Measurements from ENCODE around the gene SIX4. TPM values are rescaled to one million over a fixed set of nuclear protein-coding genes. Genes with fewer than 3 reads are reported as not detected.

SIX4 gene
- total RNA-seq, 1 experiment from 2014 or later: 26.5 TPM

GRCh38 chr14:60758885-60759284, 34.7 kb upstream of the SIX4 start:
- Mint-ChIP-seq H3K36me3 (ENCODE audit: insufficient read depth in 1 of 3, low read depth in 3 of 3) (no peaks in the 10 kb centered on the region), H3K9me3 (no peaks in the 10 kb centered on the region), H3K27ac (peak overlapping the region; percentile 83 to 99 (median 94); a peak in 6 of 7 replicates), H3K4me3 (no peak overlapping the region), H3K27me3 (ENCODE audit: low read depth) (no peaks in the 10 kb centered on the region), H3K4me1 (peaks cover 64 to 69% of the 10 kb centered on the region in 2 experiments)
- H3K9me3 ChIP-seq (ENCODE audit: control insufficient read depth, low read depth, low read length): no peaks in the 10 kb centered on the region
- no peak overlapping the region for H3K4ac ChIP-seq (ENCODE audit: low read depth, low read length)
- H2AFZ ChIP-seq (ENCODE audit: low read length): no peak overlapping the region
- no peak overlapping the region for H3K4me2 ChIP-seq (ENCODE audit: insufficient read depth, insufficient read length, low read length)
- no peak overlapping the region for H3K18ac ChIP-seq (ENCODE audit: insufficient read length, low read depth, low read length)
- H2BK5ac ChIP-seq (ENCODE audit: insufficient read length, low read length): no peak overlapping the region
- H2BK20ac ChIP-seq (ENCODE audit: low read depth, low read length, poor library complexity, severe bottlenecking): no peak overlapping the region
- no peak overlapping the region for H4K8ac ChIP-seq (replicated peaks; ENCODE audit: insufficient read length, low read depth, low read length)
- no peaks in the 10 kb centered on the region for H3K23me2 ChIP-seq (ENCODE audit: insufficient read length, low read depth, low read length, poor library complexity, severe bottlenecking)
- no peaks in the 10 kb centered on the region for H3K27me3 ChIP-seq (ENCODE audit: insufficient read depth, low read length)
- no peak overlapping the region for H3K23ac ChIP-seq (ENCODE audit: insufficient read length, low read depth, low read length)
- H3K79me2 ChIP-seq (ENCODE audit: insufficient read depth, low read length): peaks cover 4% of the 10 kb centered on the region; the same call in 1 of the 2 replicates
- no peak overlapping the region for H3T11ph ChIP-seq (ENCODE audit: low read length)
- H4K20me1 ChIP-seq (ENCODE audit: control insufficient read depth, insufficient read depth, insufficient read length): no peaks in the 10 kb centered on the region
- TF ChIP-seq, protein P1, sequence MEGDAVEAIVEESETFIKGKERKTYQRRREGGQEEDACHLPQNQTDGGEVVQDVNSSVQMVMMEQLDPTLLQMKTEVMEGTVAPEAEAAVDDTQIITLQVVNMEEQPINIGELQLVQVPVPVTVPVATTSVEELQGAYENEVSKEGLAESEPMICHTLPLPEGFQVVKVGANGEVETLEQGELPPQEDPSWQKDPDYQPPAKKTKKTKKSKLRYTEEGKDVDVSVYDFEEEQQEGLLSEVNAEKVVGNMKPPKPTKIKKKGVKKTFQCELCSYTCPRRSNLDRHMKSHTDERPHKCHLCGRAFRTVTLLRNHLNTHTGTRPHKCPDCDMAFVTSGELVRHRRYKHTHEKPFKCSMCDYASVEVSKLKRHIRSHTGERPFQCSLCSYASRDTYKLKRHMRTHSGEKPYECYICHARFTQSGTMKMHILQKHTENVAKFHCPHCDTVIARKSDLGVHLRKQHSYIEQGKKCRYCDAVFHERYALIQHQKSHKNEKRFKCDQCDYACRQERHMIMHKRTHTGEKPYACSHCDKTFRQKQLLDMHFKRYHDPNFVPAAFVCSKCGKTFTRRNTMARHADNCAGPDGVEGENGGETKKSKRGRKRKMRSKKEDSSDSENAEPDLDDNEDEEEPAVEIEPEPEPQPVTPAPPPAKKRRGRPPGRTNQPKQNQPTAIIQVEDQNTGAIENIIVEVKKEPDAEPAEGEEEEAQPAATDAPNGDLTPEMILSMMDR (conservative IDR thresholded peaks at IDR 0.05): no peak
- H2BK120ac ChIP-seq (ENCODE audit: low read depth, low read length, poor library complexity, severe bottlenecking): peak overlapping the region; percentile 61
- no peak overlapping the region for H3K9ac ChIP-seq (ENCODE audit: extremely low read depth, insufficient read length, low read length)
- H2BK12ac ChIP-seq (ENCODE audit: insufficient read length, low read depth, low read length): no peak overlapping the region
- H3K56ac ChIP-seq (ENCODE audit: insufficient read length, low read depth, low read length): no peak overlapping the region
- peak overlapping the region; percentile 87 for H3K27ac ChIP-seq (ENCODE audit: insufficient read length, low read depth, low read length)
- no peak overlapping the region for H2BK15ac ChIP-seq (ENCODE audit: low read depth, low read length)
- H4K5ac ChIP-seq (ENCODE audit: insufficient read length, low read depth, low read length): no peak overlapping the region
- H4K91ac ChIP-seq (ENCODE audit: insufficient read length, low read depth, low read length): no peak overlapping the region
- no peaks in the 10 kb centered on the region for H3K79me1 ChIP-seq (ENCODE audit: insufficient read depth, low read depth, low read length, poor library complexity, severe bottlenecking)
- no CpG with 5 or more reads among the region's 2 CpGs for WGBS (ENCODE audit: extremely low coverage, insufficient read length, low lambda C conversion rate)
- peaks cover 3% of the 10 kb centered on the region; the same call in 1 of the 2 replicates for H3K4me1 ChIP-seq (ENCODE audit: insufficient read depth, low read length)
- no peak overlapping the region for H3K14ac ChIP-seq (ENCODE audit: insufficient read depth, low read length)
- H2AK5ac ChIP-seq (ENCODE audit: insufficient read length, low read length): no peak overlapping the region
- DNase-seq: no peak
